Tongue (tissue), 2 donors: ENCODE measurements around the gene ITGA11. TPM values are rescaled to one million over a fixed set of nuclear protein-coding genes. Genes with fewer than 3 reads are reported as not detected.

Experiments used
- DNase-seq: peaks from one replicate; pipeline ENCODE4 v3.0.0-alpha.2; 2015
- total RNA-seq: library from RNA; depleted of rRNA; stranded (reverse); fragments of >200 nt; gene quantifications from one replicate; pipeline ENCODE4 v1.2.3, GENCODE V29; 2014

ITGA11 gene
- total RNA-seq: 6.3 TPM

GRCh38 chr15:68431792-68432401 is at the start of gene ITGA11:
TSS of gene ITGA11 (minus strand) at chr15:68432163. CDS start at chr15:68432066, 97 bp downstream.
- DNase-seq: peak; percentile 83

GRCh38 chr15:68481321-68481720 is 49.4 kb upstream of the ITGA11 start:
- DNase-seq: no peak

GRCh38 chr15:68480296-68480695 is 48.3 kb upstream of the ITGA11 start:
- no peak for DNase-seq

- DNase-seq: no peak
Measured at GRCh38 chr15:68479870-68480269, 47.9 kb upstream of the ITGA11 start.

- DNase-seq: peak; percentile 16
Measured at GRCh38 chr15:68479406-68479805, 47.4 kb upstream of the ITGA11 start.

- DNase-seq: no peak
Measured at GRCh38 chr15:68478853-68479252, 46.9 kb upstream of the ITGA11 start.

- no peak for DNase-seq
Measured at GRCh38 chr15:68475449-68475848, 43.5 kb upstream of the ITGA11 start.

- DNase-seq: no peak
Measured at GRCh38 chr15:68471541-68471940, 39.6 kb upstream of the ITGA11 start.

GRCh38 chr15:68470976-68471375 is 39.0 kb upstream of the ITGA11 start:
- no peak for DNase-seq

- no peak for DNase-seq
Measured at GRCh38 chr15:68470049-68470742, 38.2 kb upstream of the ITGA11 start.

GRCh38 chr15:68469162-68470048 is 37.4 kb upstream of the ITGA11 start:
- no peak for DNase-seq

- DNase-seq: no peak
Measured at GRCh38 chr15:68466876-68467275, 34.9 kb upstream of the ITGA11 start.

- DNase-seq: no peak
Measured at GRCh38 chr15:68465861-68466560, 34.0 kb upstream of the ITGA11 start.

GRCh38 chr15:68464448-68465090 is 32.6 kb upstream of the ITGA11 start:
- no peak for DNase-seq

- no peak for DNase-seq
Measured at GRCh38 chr15:68463996-68464395, 32.0 kb upstream of the ITGA11 start.

GRCh38 chr15:68463444-68463843 is 31.5 kb upstream of the ITGA11 start:
- DNase-seq: no peak

- no peak for DNase-seq
Measured at GRCh38 chr15:68460166-68460565, 28.2 kb upstream of the ITGA11 start.

GRCh38 chr15:68450192-68450591 is 18.2 kb upstream of the ITGA11 start:
- DNase-seq: no peak

GRCh38 chr15:68449389-68449788 is 17.4 kb upstream of the ITGA11 start:
- peak; percentile 17 for DNase-seq

- DNase-seq: no peak
Measured at GRCh38 chr15:68447976-68448755, 16.2 kb upstream of the ITGA11 start.

- DNase-seq: no peak
Measured at GRCh38 chr15:68447209-68447608, 15.2 kb upstream of the ITGA11 start.
